OCI-LY1 (cell line): ENCODE data around the gene COL7A1.

Experiments used
- H2AFZ ChIP-seq: fragments of 200-600 bp; sonication (generic), shearing (Covaris generic); 2 replicates; pipeline ENCODE4 v1.6.0; 2014; ENCODE audit warnings: antibody characterized with exemption, mild to moderate bottlenecking, low read length
- H3F3A ChIP-seq: fragments of 200-600 bp; sonication (generic), shearing (Covaris generic); 2 replicates; pipeline ENCODE4 v1.6.0; 2014; ENCODE audit warnings: mild to moderate bottlenecking, antibody characterized with exemption, low read length, moderate library complexity; ENCODE audit not compliant: insufficient read depth
- H3K27ac ChIP-seq: fragments of 200-600 bp; sonication (generic); 2 replicates; pipeline ENCODE4 v1.5.1; 2014; ENCODE audit warnings: low read length, mixed run types, mild to moderate bottlenecking, low read depth; ENCODE audit not compliant: poor library complexity, severe bottlenecking
- H3K27me3 ChIP-seq: fragments of 200-600 bp; sonication (generic); 2 replicates; pipeline ENCODE4 v1.6.0; 2014; ENCODE audit warnings: antibody characterized with exemption, mild to moderate bottlenecking, low read length, moderate library complexity; ENCODE audit not compliant: insufficient read depth
- H3K36me3 ChIP-seq: fragments of 200-600 bp; sonication (generic); 2 replicates; pipeline ENCODE4 v1.6.1; 2014; ENCODE audit warnings: mild to moderate bottlenecking, antibody characterized with exemption, low read length, moderate library complexity, mixed read lengths; ENCODE audit not compliant: insufficient read depth
- H3K4me1 ChIP-seq: fragments of 200-600 bp; sonication (generic); 2 replicates; pipeline ENCODE4 v1.5.1; 2014; ENCODE audit warnings: mild to moderate bottlenecking, low read length, moderate library complexity; ENCODE audit not compliant: insufficient read depth, severe bottlenecking
- H3K4me2 ChIP-seq: fragments of 200-600 bp; sonication (generic), shearing (Covaris generic); 2 replicates; pipeline ENCODE4 v1.6.1; 2014; ENCODE audit warnings: low read length
- H3K4me3 ChIP-seq: fragments of 200-600 bp; sonication (generic); 2 replicates; pipeline ENCODE4 v1.5.1; 2014; ENCODE audit warnings: low read length, low read depth, mild to moderate bottlenecking, mixed read lengths; ENCODE audit not compliant: poor library complexity, severe bottlenecking
- H3K79me2 ChIP-seq: fragments of 200-600 bp; shearing (Covaris generic); 2 replicates; pipeline ENCODE4 v1.6.1; 2016; ENCODE audit warnings: mixed run types, low read length, mixed read lengths; ENCODE audit not compliant: insufficient read depth
- H3K9ac ChIP-seq: fragments of 200-600 bp; sonication (generic), shearing (Covaris generic); 2 replicates; pipeline ENCODE4 v1.6.1; 2014; ENCODE audit warnings: mild to moderate bottlenecking, low read length, mixed read lengths
- H3K9me2 ChIP-seq: fragments of 200-600 bp; sonication (generic), shearing (Covaris generic); 2 replicates; pipeline ENCODE4 v1.6.1; 2014; ENCODE audit warnings: low read depth, mild to moderate bottlenecking, low read length, mixed read lengths
- H3K9me3 ChIP-seq: fragments of 200-600 bp; shearing (Covaris generic); 2 replicates; pipeline ENCODE4 v1.6.1; 2014; ENCODE audit warnings: low read length, mixed read lengths
- H4K20me1 ChIP-seq: fragments of 200-600 bp; sonication (generic), shearing (Covaris generic); 2 replicates; pipeline ENCODE4 v1.6.0; 2016; ENCODE audit warnings: mild to moderate bottlenecking, low read length; ENCODE audit not compliant: insufficient read depth
- CTCF ChIP-seq: fragments of 200-600 bp; sonication (generic), shearing (Covaris generic); IDR thresholded peaks from 2 replicates; pipeline ENCODE4 v1.5.1; 2017; ENCODE audit warnings: mild to moderate bottlenecking, antibody characterized with exemption, low read length, moderate library complexity, mixed read lengths
- EZH2 ChIP-seq: fragments of 200-600 bp; sonication (generic), shearing (Covaris generic); IDR thresholded peaks from 2 replicates; pipeline ENCODE4 v1.8.0; 2017; ENCODE audit warnings: borderline replicate concordance, mixed run types, mild to moderate bottlenecking, antibody characterized with exemption, low read length, moderate library complexity, mixed read lengths

The COL7A1 gene

GRCh38 chr3:48568476-48568875, 26.7 kb downstream of the COL7A1 start:
- H3K36me3 ChIP-seq = no peaks in the 10 kb centered on the region
- H3F3A ChIP-seq = no peaks in the 10 kb centered on the region
- H3K9me2 ChIP-seq = no peaks in the 10 kb centered on the region
- H3K9me3 ChIP-seq = no peaks in the 10 kb centered on the region
- no peak overlapping the region for H3K4me2 ChIP-seq
- no peaks in the 10 kb centered on the region for H3K4me1 ChIP-seq
- TF ChIP-seq CTCF (no peak), EZH2 (no peak)
- 0 out of 2 replicates have a peak, but pooled peaks cover 6% of the 10 kb centered on the region for H3K27me3 ChIP-seq
- H3K27ac ChIP-seq = no peak overlapping the region
- no peak overlapping the region for H3K9ac ChIP-seq
- H4K20me1 ChIP-seq = no peaks in the 10 kb centered on the region
- H3K4me3 ChIP-seq = no peak overlapping the region
- no peaks in the 10 kb centered on the region for H3K79me2 ChIP-seq
- no peak overlapping the region for H2AFZ ChIP-seq

GRCh38 chr3:48567500-48567899, 27.6 kb downstream of the COL7A1 start:
- Histone ChIP-seq H3K27me3 (peaks cover 6% of the 10 kb centered on the region; the same call in 1 of the 2 replicates), H3F3A (no peaks in the 10 kb centered on the region), H3K79me2 (no peaks in the 10 kb centered on the region), H3K4me2 (no peak overlapping the region), H2AFZ (no peak overlapping the region), H3K9me3 (no peaks in the 10 kb centered on the region), H3K36me3 (no peaks in the 10 kb centered on the region), H3K4me3 (no peak overlapping the region), H3K9ac (no peak overlapping the region), H4K20me1 (no peaks in the 10 kb centered on the region), H3K27ac (no peak overlapping the region), H3K4me1 (no peaks in the 10 kb centered on the region), H3K9me2 (no peaks in the 10 kb centered on the region)
- TF ChIP-seq CTCF (no peak), EZH2 (no peak)

GRCh38 chr3:48567090-48567489, 28.0 kb downstream of the COL7A1 start:
- Histone ChIP-seq H3K4me1 (no peaks in the 10 kb centered on the region), H3K27me3 (peaks cover 6% of the 10 kb centered on the region; the same call in 1 of the 2 replicates), H3K79me2 (no peaks in the 10 kb centered on the region), H3K36me3 (no peaks in the 10 kb centered on the region), H4K20me1 (no peaks in the 10 kb centered on the region), H2AFZ (no peak overlapping the region), H3K9ac (no peak overlapping the region), H3K9me3 (no peaks in the 10 kb centered on the region), H3K9me2 (no peaks in the 10 kb centered on the region), H3K27ac (no peak overlapping the region), H3K4me3 (no peak overlapping the region), H3K4me2 (no peak overlapping the region), H3F3A (no peaks in the 10 kb centered on the region)
- no peak for TF ChIP-seq CTCF
- no peak for TF ChIP-seq EZH2
